IMR-90 (cell line): ENCODE results near the gene UCK2. TPM values are rescaled to one million over a fixed set of nuclear protein-coding genes. Genes with fewer than 3 reads are reported as not detected.

Experiments used
- ATAC-seq: fragments of 200-7000 bp; cut with Tn5 transposase; 2 replicates; pipeline ENCODE4 v1.9.1; 2020; ENCODE audit warnings: low read depth, mild to moderate bottlenecking, moderate library complexity
- BruUV-seq: library from RNA; stranded (reverse); fragments of 400-500 nt; replicated peaks from 2 replicates; lab custom pipeline; 2021; lab: Mats Ljungman, UMichigan
- CTCF ChIA-PET: fragments of 300-600 bp; formaldehyde crosslinking; extraction: SDS; loops from one replicate; lab custom pipeline; 2021; ENCODE audit warnings: antibody characterized with exemption; lab: Yijun Ruan, JAX
- POLR2A ChIA-PET: fragments of 300-600 bp; sonication (Branson Sonifier 250); formaldehyde crosslinking; loops from one replicate; lab custom pipeline; 2022; ENCODE audit warnings: antibody characterized with exemption; ENCODE audit not compliant: unreplicated experiment; lab: Charles Lee
- DNase-seq: peaks from one replicate; pipeline ENCODE4 v3.0.0; 2013
- H2AFZ ChIP-seq: replicated peaks from 2 replicates; pipeline ENCODE3; 2013; ENCODE audit warnings: low read length, mild to moderate bottlenecking; ENCODE audit not compliant: poor library complexity
- H2AK5ac ChIP-seq: 2 replicates; pipeline ENCODE4 v1.6.1; 2013; ENCODE audit warnings: low read depth, low read length, inconsistent platforms
- H2AK9ac ChIP-seq: replicated peaks from 2 replicates; pipeline ENCODE3; 2013; ENCODE audit warnings: mild to moderate bottlenecking, low read depth, low read length, moderate library complexity; ENCODE audit not compliant: poor library complexity
- H2BK120ac ChIP-seq: 2 replicates; pipeline ENCODE4 v1.6.1; 2013; ENCODE audit warnings: low read depth, low read length, inconsistent platforms
- H2BK15ac ChIP-seq: 3 replicates; pipeline ENCODE4 v1.6.1; 2013; ENCODE audit warnings: low read depth, low read length, inconsistent platforms
- H2BK20ac ChIP-seq: 2 replicates; pipeline ENCODE4 v1.6.1; 2013; ENCODE audit warnings: low read depth, mild to moderate bottlenecking, inconsistent platforms, low read length, moderate library complexity
- H2BK5ac ChIP-seq: 2 replicates; pipeline ENCODE4 v1.6.1; 2013; ENCODE audit warnings: mild to moderate bottlenecking, low read depth, low read length, inconsistent platforms; ENCODE audit not compliant: poor library complexity, severe bottlenecking
- H3K14ac ChIP-seq: replicated peaks from 2 replicates; pipeline ENCODE4 v1.6.1; 2013; ENCODE audit warnings: low read depth, low read length, inconsistent platforms
- H3K18ac ChIP-seq: 2 replicates; pipeline ENCODE4 v1.6.1; 2013; ENCODE audit warnings: low read depth, low read length, control low read depth
- H3K23ac ChIP-seq: 2 replicates; pipeline ENCODE4 v1.6.1; 2013; ENCODE audit warnings: low read depth, low read length, inconsistent platforms
- H3K27ac ChIP-seq: 2 replicates; pipeline ENCODE4 v1.5.1; 2013; ENCODE audit warnings: mild to moderate bottlenecking, control low read depth, low read length; ENCODE audit not compliant: insufficient read depth
- H3K27me3 ChIP-seq: 2 replicates; pipeline ENCODE4 v1.6.1; 2013; ENCODE audit warnings: low read length; ENCODE audit not compliant: control insufficient read depth, insufficient read depth
- H3K36me3 ChIP-seq: 2 replicates; pipeline ENCODE4 v1.6.1; 2013; ENCODE audit warnings: low read length, mixed read lengths; ENCODE audit not compliant: control insufficient read depth, insufficient read depth
- H3K4ac ChIP-seq: 2 replicates; pipeline ENCODE4 v1.6.1; 2013; ENCODE audit warnings: low read depth, low read length, inconsistent platforms
- H3K4me1 ChIP-seq: 2 replicates; pipeline ENCODE4 v1.6.1; 2013; ENCODE audit warnings: low read length, mixed read lengths; ENCODE audit not compliant: control insufficient read depth, insufficient read depth
- H3K4me2 ChIP-seq: 2 replicates; pipeline ENCODE4 v1.6.1; 2013; ENCODE audit warnings: low read depth, mild to moderate bottlenecking, control low read depth, low read length, moderate library complexity
- H3K4me3 ChIP-seq: 2 replicates; pipeline ENCODE4 v1.5.1; 2013; ENCODE audit warnings: low read depth, mild to moderate bottlenecking, control low read depth, low read length, moderate library complexity; ENCODE audit not compliant: insufficient read depth
- H3K56ac ChIP-seq: 2 replicates; pipeline ENCODE4 v1.6.1; 2013; ENCODE audit warnings: low read length, inconsistent platforms; ENCODE audit not compliant: insufficient read depth; ENCODE audit errors: extremely low read depth
- H3K79me1 ChIP-seq, 2 experiments: 2 replicates each; pipeline ENCODE4 v1.6.1; 2013; ENCODE audit warnings: low read length in 2 of 2, inconsistent platforms in 1 of 2, low read depth in 1 of 2
- H3K9ac ChIP-seq: 2 replicates; pipeline ENCODE4 v1.6.1; 2013; ENCODE audit warnings: low read depth, low read length, control low read depth
- H3K9me1 ChIP-seq: 2 replicates; pipeline ENCODE4 v1.6.1; 2013; ENCODE audit warnings: low read length, inconsistent platforms; ENCODE audit not compliant: insufficient read depth
- H3K9me3 ChIP-seq: 2 replicates; pipeline ENCODE4 v1.6.1; 2013; ENCODE audit warnings: low read length; ENCODE audit not compliant: control insufficient read depth, insufficient read depth
- H4K20me1 ChIP-seq: 2 replicates; pipeline ENCODE4 v1.6.1; 2013; ENCODE audit warnings: low read length, inconsistent platforms; ENCODE audit not compliant: insufficient read depth
- H4K5ac ChIP-seq: 2 replicates; pipeline ENCODE4 v1.6.1; 2013; ENCODE audit warnings: mild to moderate bottlenecking, low read depth, low read length, control low read depth
- H4K8ac ChIP-seq, 2 experiments: 2 replicates each; pipeline ENCODE4 v1.6.1; 2013; ENCODE audit warnings: low read depth in 2 of 2, low read length in 2 of 2, control low read depth in 1 of 2, inconsistent platforms in 1 of 2
- H4K91ac ChIP-seq: 2 replicates; pipeline ENCODE4 v1.6.1; 2013; ENCODE audit warnings: low read depth, low read length, inconsistent platforms; ENCODE audit not compliant: insufficient read depth
- CEBPB ChIP-seq: IDR thresholded peaks from 2 replicates; pipeline ENCODE4 v1.6.1; 2012; ENCODE audit warnings: low read depth, low read length, improper control_type of control experiment
- CHD1 ChIP-seq: IDR thresholded peaks from 2 replicates; pipeline ENCODE4 v1.6.1; 2012; ENCODE audit warnings: low read depth, low read length, improper control_type of control experiment
- MAZ ChIP-seq: IDR thresholded peaks from 2 replicates; pipeline ENCODE4 v1.6.1; 2012; ENCODE audit warnings: low read depth, mild to moderate bottlenecking, low read length, improper control_type of control experiment, moderate library complexity, borderline replicate concordance
- NFE2L2 ChIP-seq: fragments of 150-350 bp; IDR thresholded peaks from 2 replicates; pipeline ENCODE4 v1.6.1; 2016; ENCODE audit warnings: low read depth, mild to moderate bottlenecking, low read length
- WGBS, 2 experiments: methylation state at CpG; one replicate each; pipeline versions ENCODE4 v1.1.5 to v1.1.7; 2013; ENCODE audit warnings: missing lambda C conversion rate in 2 of 2; ENCODE audit not compliant: insufficient read length in 1 of 2; ENCODE audit errors: extremely low coverage in 2 of 2; 5-methylcytosine and 5-hydroxymethylcytosine counted together
- dilution Hi-C: fragments of 300-500 bp; cut with HindIII; formaldehyde crosslinking; loops from one replicate; pipeline ENCODE4 v1.14.3; 2018; ENCODE audit warnings: low sequenced_read_pairs; ENCODE audit not compliant: unreplicated experiment
- in situ Hi-C: fragments of 300-500 bp; cut with MboI; formaldehyde crosslinking; loops from 3 replicates; pipeline ENCODE4 v1.14.3; 2019; ENCODE audit warnings: low sequenced_read_pairs, inconsistent platforms, mixed read lengths
- intact Hi-C: fragments of 100-400 bp; cut with micrococcal nuclease; formaldehyde crosslinking; loops from 2 replicates; pipeline ENCODE4 v1.10.0; 2022
- polyA plus RNA-seq, 3 experiments: library from polyadenylated mRNA; depleted of rRNA; stranded (reverse); fragments of >200 nt; gene quantifications; 2 replicates each; pipeline ENCODE4 v1.2.3, GENCODE V29; 2012; ENCODE audit warnings: low replicate concordance in 1 of 3
- total RNA-seq: library from RNA; depleted of rRNA; stranded (reverse); fragments of >200 nt; gene quantifications from 2 replicates; pipeline ENCODE4 v1.2.3, GENCODE V29; 2012

UCK2 gene
- total and polyA plus RNA-seq, 2 of the 4 experiments (the other 2 are of a cell fraction): 83.0 to 87.8 TPM

GRCh38 chr1:165907256-165907857, 79.9 kb downstream of the UCK2 start:
- WGBS, 2 experiments: 64% methylated on average over 6 of the region's 13 CpGs; no CpG with 5 or more reads in 1 of the 2 experiments
- ChIA-PET POLR2A (no interaction called here), CTCF (interaction anchor here (0.6 to 0.8 kb wide), 3 partner anchors 36 to 210 kb away, joined by 3 to 4 read pairs (median 3); no protein-coding TSS in a partner anchor)
- Histone ChIP-seq H4K5ac (no peak overlapping the region), H2BK20ac (no peak overlapping the region), H2BK120ac (no peak overlapping the region), H3K9me1 (peaks cover 32% of the 10 kb centered on the region), H3K4ac (peak overlapping the region; percentile 39; the same call in 1 of the 2 replicates), H3K27ac (peak overlapping the region; percentile 14; the same call in 1 of the 2 replicates), H2BK5ac (peak overlapping the region; percentile 59), H2BK15ac (no peak overlapping the region), H3K56ac (no peak overlapping the region), H3K23ac (no peak overlapping the region), H4K8ac (peak overlapping the region in 1 of 2 experiments; percentile 24; a peak in 1 of 4 replicates), H2AK9ac (no peak overlapping the region), H3K79me1 (peaks cover 14 to 47% of the 10 kb centered on the region in 2 experiments; a peak in 3 of 4 replicates), H4K20me1 (no peaks in the 10 kb centered on the region), H2AFZ (no peak overlapping the region), H3K4me2 (no peak overlapping the region), H3K27me3 (no peaks in the 10 kb centered on the region), H2AK5ac (peak overlapping the region; percentile 56; the same call in 1 of the 2 replicates), H3K14ac (peak overlapping the region; percentile 48; the same call in 1 of the 2 replicates), H3K36me3 (peaks cover 26% of the 10 kb centered on the region), H3K18ac (no peak overlapping the region), H3K9ac (no peak overlapping the region), H3K9me3 (no peaks in the 10 kb centered on the region), H4K91ac (peak overlapping the region; percentile 39; the same call in 1 of the 2 replicates), H3K4me3 (no peak overlapping the region), H3K4me1 (peaks cover 25% of the 10 kb centered on the region)
- intact Hi-C loops (no loop called here), in situ Hi-C loops (no loop called here), dilution Hi-C loops (no loop called here)
- no peak for TF ChIP-seq MAZ
- no peak for TF ChIP-seq NFE2L2
- no peak for TF ChIP-seq CEBPB
- TF ChIP-seq CHD1: no peak
- ATAC-seq (no peak), DNase-seq (peak; percentile 80)
- no TSS peak for BruUV-seq
